Sigmoid colon (tissue), 3 donors: ENCODE data around the gene IKBKE.

Experiments used
- POLR2A ChIP-seq, 2 donors: fragments of 450-650 bp; IDR thresholded peaks; one replicate each; pipeline ENCODE4 v1.6.1; 2016; ENCODE audit warnings: antibody characterized with exemption in 2 of 2, mild to moderate bottlenecking in 2 of 2, moderate library complexity in 2 of 2
- TF ChIP-seq, protein P1 (sequence below), 4 experiments: fragments of 450-650 bp in 3 of 4; fragments of 200-600 bp in 1 of 4; IDR thresholded peaks; one replicate each; pipeline ENCODE4 v1.5.1; 2016 to 2019; ENCODE audit warnings: antibody characterized with exemption in 4 of 4, mild to moderate bottlenecking in 3 of 4, moderate library complexity in 2 of 4

DNA sequence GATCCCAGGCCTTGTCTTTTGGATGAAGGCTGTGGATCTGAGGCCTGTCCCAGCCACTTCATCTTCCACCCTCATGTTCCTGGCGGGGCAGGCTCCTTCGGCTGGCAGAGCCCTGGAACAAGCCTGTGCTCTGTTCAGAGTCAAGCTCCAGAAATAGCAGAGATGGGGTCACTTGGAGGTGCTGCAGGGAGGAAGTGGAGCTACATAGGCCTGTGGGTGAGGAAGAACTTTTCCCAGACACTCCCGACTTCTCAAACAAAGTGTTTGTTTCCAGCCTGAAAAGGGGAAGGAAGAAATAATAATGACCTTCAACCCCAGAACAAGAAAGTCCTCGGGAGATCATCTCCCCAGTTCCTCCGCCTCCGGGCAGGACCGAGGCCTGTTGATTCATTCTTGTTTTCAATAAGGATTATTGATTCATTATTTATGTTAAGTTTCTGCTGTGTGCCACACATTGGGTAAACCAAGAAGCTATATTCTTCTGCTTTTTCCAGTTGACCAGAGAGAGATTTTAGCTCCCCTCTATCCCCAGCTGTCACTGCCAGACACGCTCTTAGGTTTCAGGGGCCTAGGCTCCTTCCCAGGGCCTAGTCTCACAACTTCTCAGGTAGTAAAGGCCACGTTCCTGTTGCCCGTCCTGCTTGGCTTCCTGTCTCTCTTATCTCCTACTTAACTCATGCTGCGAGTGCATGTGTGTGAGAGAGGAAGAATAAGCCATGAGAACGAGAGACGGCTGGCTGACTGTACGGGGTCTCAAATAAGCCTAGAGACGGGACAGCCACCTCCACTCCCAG lies 16.9 kb downstream of the IKBKE start:
- TF ChIP-seq, protein P1, sequence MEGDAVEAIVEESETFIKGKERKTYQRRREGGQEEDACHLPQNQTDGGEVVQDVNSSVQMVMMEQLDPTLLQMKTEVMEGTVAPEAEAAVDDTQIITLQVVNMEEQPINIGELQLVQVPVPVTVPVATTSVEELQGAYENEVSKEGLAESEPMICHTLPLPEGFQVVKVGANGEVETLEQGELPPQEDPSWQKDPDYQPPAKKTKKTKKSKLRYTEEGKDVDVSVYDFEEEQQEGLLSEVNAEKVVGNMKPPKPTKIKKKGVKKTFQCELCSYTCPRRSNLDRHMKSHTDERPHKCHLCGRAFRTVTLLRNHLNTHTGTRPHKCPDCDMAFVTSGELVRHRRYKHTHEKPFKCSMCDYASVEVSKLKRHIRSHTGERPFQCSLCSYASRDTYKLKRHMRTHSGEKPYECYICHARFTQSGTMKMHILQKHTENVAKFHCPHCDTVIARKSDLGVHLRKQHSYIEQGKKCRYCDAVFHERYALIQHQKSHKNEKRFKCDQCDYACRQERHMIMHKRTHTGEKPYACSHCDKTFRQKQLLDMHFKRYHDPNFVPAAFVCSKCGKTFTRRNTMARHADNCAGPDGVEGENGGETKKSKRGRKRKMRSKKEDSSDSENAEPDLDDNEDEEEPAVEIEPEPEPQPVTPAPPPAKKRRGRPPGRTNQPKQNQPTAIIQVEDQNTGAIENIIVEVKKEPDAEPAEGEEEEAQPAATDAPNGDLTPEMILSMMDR (IDR thresholded peaks at IDR 0.05): no peak
- no peak for TF ChIP-seq POLR2A (IDR thresholded peaks at IDR 0.05)
